HCT116 (cell line): ENCODE measurements around the gene LRCH1. TPM values are rescaled to one million over a fixed set of nuclear protein-coding genes. Genes with fewer than 3 reads are reported as not detected.

Source experiments
- ATAC-seq: fragments of 200-7000 bp; cut with Tn5 transposase; 2 replicates; pipeline ENCODE4 v1.9.1; 2020; ENCODE audit warnings: mild to moderate bottlenecking, moderate library complexity
- BruUV-seq: library from RNA; stranded (reverse); fragments of 400-500 nt; replicated peaks from 2 replicates; lab custom pipeline; 2021; lab: Mats Ljungman, UMichigan
- CTCF ChIA-PET: fragments of 300-600 bp; sonication (Branson Sonifier 250); formaldehyde crosslinking; loops from one replicate; lab custom pipeline; 2021; ENCODE audit warnings: antibody characterized with exemption; lab: Charles Lee
- POLR2A ChIA-PET: fragments of 300-600, 350-600 bp; sonication (Branson Sonifier 250); formaldehyde crosslinking; loops from one replicate; lab custom pipeline; 2021; ENCODE audit warnings: antibody characterized with exemption; lab: Charles Lee
- RAD21 ChIA-PET, 2 experiments: fragments of 300-600 bp; sonication (Branson Sonifier 250); formaldehyde crosslinking; loops; one replicate each; lab custom pipeline; 2023; ENCODE audit warnings: low total read pairs in 2 of 2; ENCODE audit not compliant: uncharacterized antibody in 2 of 2, unreplicated experiment in 2 of 2, low non-redundant PET in 1 of 2; lab: Charles Lee
- DNase-seq: peaks from one replicate; pipeline ENCODE4 v3.0.0-alpha.2; 2010; ENCODE audit warnings: low read depth, low spot score
- H2AFZ ChIP-seq: fragments of 200-600 bp; shearing (Covaris generic), sonication (generic); 2 replicates; pipeline ENCODE4 v1.6.1; 2017; ENCODE audit warnings: low read depth, mixed run types, mixed read lengths, antibody characterized with exemption, low read length; ENCODE audit not compliant: poor library complexity, severe bottlenecking
- H3K27ac ChIP-seq: 2 replicates; pipeline ENCODE4 v1.5.1; 2012; ENCODE audit warnings: low read depth, low read length
- H3K27me3 ChIP-seq: fragments of 200-600 bp; sonication (generic); 2 replicates; pipeline ENCODE4 v1.6.1; 2016; ENCODE audit warnings: mixed run types, low read length, mixed read lengths; ENCODE audit not compliant: insufficient read depth
- H3K36me3 ChIP-seq, 2 experiments: fragments of 200-500 bp in 1 of 2; fragments of 200-600 bp in 1 of 2; sonication (Bioruptor generic) in 1 of 2; sonication (generic) in 1 of 2; 2 replicates each; pipeline versions ENCODE4 v1.5.1 to v1.6.1; 2014 to 2016; ENCODE audit warnings: low read length in 2 of 2, inconsistent platforms in 1 of 2, mixed read lengths in 1 of 2, mixed run types in 1 of 2; ENCODE audit not compliant: insufficient read depth in 2 of 2, control insufficient read depth in 1 of 2
- H3K4me1 ChIP-seq, 2 experiments: fragments of 200-600 bp in 1 of 2; sonication (generic) in 1 of 2; 2 replicates each; pipeline versions ENCODE4 v1.5.1 to v1.6.1; 2012 to 2017; ENCODE audit warnings: low read length in 2 of 2, inconsistent platforms in 1 of 2, mild to moderate bottlenecking in 1 of 2, mixed read lengths in 1 of 2, mixed run types in 1 of 2, moderate library complexity in 1 of 2; ENCODE audit not compliant: insufficient read depth in 2 of 2, control insufficient read depth in 1 of 2
- H3K4me2 ChIP-seq: fragments of 200-600 bp; sonication (generic); 2 replicates; pipeline ENCODE4 v1.6.1; 2017; ENCODE audit warnings: mixed run types, low read length, mixed read lengths
- H3K4me3 ChIP-seq, 2 experiments: fragments of 200-600 bp in 1 of 2; sonication (generic) in 1 of 2; replicated peaks in 1 of 2; 2 replicates each; pipeline ENCODE4 v1.5.1; 2011 to 2016; ENCODE audit warnings: low read length in 2 of 2, control low read depth in 1 of 2, low read depth in 1 of 2, mild to moderate bottlenecking in 1 of 2, mixed read lengths in 1 of 2, mixed run types in 1 of 2
- H3K79me2 ChIP-seq: fragments of 200-600 bp; sonication (generic); 2 replicates; pipeline ENCODE4 v1.6.1; 2017; ENCODE audit warnings: mild to moderate bottlenecking, mixed run types, low read length, moderate library complexity, mixed read lengths; ENCODE audit not compliant: insufficient read depth
- H3K9ac ChIP-seq: fragments of 200-600 bp; sonication (generic); 2 replicates; pipeline ENCODE4 v1.6.1; 2016; ENCODE audit warnings: low read length, mixed read lengths
- H3K9me2 ChIP-seq: fragments of 200-600 bp; sonication (generic), shearing (Covaris generic); 2 replicates; pipeline ENCODE4 v1.6.1; 2017; ENCODE audit warnings: mixed run types, mild to moderate bottlenecking, moderate library complexity; ENCODE audit not compliant: insufficient read depth
- H3K9me3 ChIP-seq, 2 experiments: fragments of 200-500 bp in 1 of 2; fragments of 200-600 bp in 1 of 2; sonication (Bioruptor generic) in 1 of 2; sonication (generic) in 1 of 2; 2 replicates each; pipeline ENCODE4 v1.6.1; 2014 to 2017; ENCODE audit warnings: low read length in 2 of 2, mixed read lengths in 2 of 2, inconsistent platforms in 1 of 2, low read depth in 1 of 2, mild to moderate bottlenecking in 1 of 2, mixed run types in 1 of 2, moderate library complexity in 1 of 2; ENCODE audit not compliant: control insufficient read depth in 1 of 2, insufficient read depth in 1 of 2
- H4K20me1 ChIP-seq: fragments of 200-600 bp; sonication (generic), shearing (Covaris generic); 2 replicates; pipeline ENCODE4 v1.6.1; 2017; ENCODE audit warnings: mixed run types, mild to moderate bottlenecking, moderate library complexity; ENCODE audit not compliant: insufficient read depth
- CEBPB ChIP-seq: IDR thresholded peaks from 2 replicates; pipeline ENCODE4 v1.6.1; 2012; ENCODE audit warnings: low read depth
- CTCF ChIP-seq, 3 experiments: fragments of 200-600 bp in 1 of 3; sonication (generic) in 1 of 3; IDR thresholded peaks in 2 of 3; conservative IDR thresholded peaks in 1 of 3; 2 replicates each; pipeline ENCODE4 v1.5.1; 2012 to 2017; ENCODE audit warnings: low read depth in 2 of 3, low read length in 2 of 3, antibody characterized with exemption in 1 of 3, borderline replicate concordance in 1 of 3, control low read depth in 1 of 3, mild to moderate bottlenecking in 1 of 3, mixed read lengths in 1 of 3, mixed run types in 1 of 3, moderate library complexity in 1 of 3; ENCODE audit not compliant: insufficient read depth in 1 of 3
- EGR1 ChIP-seq: IDR thresholded peaks from 2 replicates; pipeline ENCODE4 v1.6.1; 2012; ENCODE audit warnings: low read depth
- EZH2 ChIP-seq: fragments of 200-600 bp; sonication (generic); IDR thresholded peaks from 2 replicates; pipeline ENCODE4 v1.6.1; 2017; ENCODE audit warnings: antibody characterized with exemption, mixed run types
- FOSL1 ChIP-seq: IDR thresholded peaks from 2 replicates; pipeline ENCODE4 v1.6.1; 2012; ENCODE audit warnings: low read depth
- MAX ChIP-seq: IDR thresholded peaks from 2 replicates; pipeline ENCODE4 v1.6.1; 2012
- POLR2A ChIP-seq: IDR thresholded peaks from 2 replicates; pipeline ENCODE4 v1.7.0; 2011; ENCODE audit warnings: borderline replicate concordance; ENCODE audit not compliant: insufficient read depth, insufficient read length; ENCODE audit errors: extremely low read depth
- POLR2AphosphoS5 ChIP-seq: IDR thresholded peaks from 2 replicates; pipeline ENCODE4 v1.6.1; 2011; ENCODE audit warnings: mild to moderate bottlenecking, low read depth, low read length, moderate library complexity
- RAD21 ChIP-seq: IDR thresholded peaks from 2 replicates; pipeline ENCODE4 v1.6.1; 2012; ENCODE audit warnings: low read depth, mild to moderate bottlenecking
- SIN3A ChIP-seq: IDR thresholded peaks from 2 replicates; pipeline ENCODE4 v1.6.1; 2012; ENCODE audit warnings: low read depth
- SRF ChIP-seq: IDR thresholded peaks from 2 replicates; pipeline ENCODE4 v1.6.1; 2012; ENCODE audit warnings: low read depth
- TCF7L2 ChIP-seq: IDR thresholded peaks from 2 replicates; pipeline ENCODE4 v1.7.0; 2011; ENCODE audit warnings: borderline replicate concordance, inconsistent platforms; ENCODE audit not compliant: insufficient read depth, insufficient read length; ENCODE audit errors: extremely low read depth
- YY1 ChIP-seq: IDR thresholded peaks from 2 replicates; pipeline ENCODE4 v1.6.1; 2011; ENCODE audit warnings: low read length, low read depth, moderate library complexity, mild to moderate bottlenecking; ENCODE audit not compliant: insufficient replicate concordance; ENCODE audit errors: extremely low read depth
- ZBTB33 ChIP-seq: IDR thresholded peaks from 2 replicates; pipeline ENCODE4 v1.6.1; 2011; ENCODE audit warnings: mild to moderate bottlenecking, low read length, moderate library complexity; ENCODE audit not compliant: insufficient replicate concordance; ENCODE audit errors: extremely low read depth
- ZFX ChIP-seq: fragments of 450-650 bp; IDR thresholded peaks from 2 replicates; pipeline ENCODE4 v1.6.1; 2017
- ZNF274 ChIP-seq: fragments of 200-500 bp; sonication (Bioruptor generic); IDR thresholded peaks from 2 replicates; pipeline ENCODE4 v1.6.1; 2014; ENCODE audit warnings: mild to moderate bottlenecking, low read depth, low read length, inconsistent platforms
- intact Hi-C: fragments of 100-400 bp; cut with micrococcal nuclease; formaldehyde crosslinking; loops from 2 replicates; pipeline ENCODE4 v1.10.0; 2022
- total RNA-seq: library from RNA; stranded (reverse); gene quantifications from one replicate; pipeline ENCODE4 v1.2.1, GENCODE V29; 2021; ENCODE audit not compliant: unreplicated experiment

LRCH1 gene
- total RNA-seq, 1 experiment from 2014 or later: 15.6 TPM

GRCh38 chr13:46668931-46669525, 116.1 kb downstream of the LRCH1 start:
- intact Hi-C loops: no loop called here
- DNase-seq (no peak), ATAC-seq (no peak)
- RAD21 ChIA-PET: no interaction called here
- Histone ChIP-seq H3K9me2 (no peaks in the 10 kb centered on the region), H4K20me1 (no peaks in the 10 kb centered on the region), H3K36me3 (no peaks in the 10 kb centered on the region), H3K27ac (no peak overlapping the region), H2AFZ (no peak overlapping the region), H3K4me1 (no peaks in the 10 kb centered on the region), H3K79me2 (peaks cover 10% of the 10 kb centered on the region; the same call in 1 of the 2 replicates), H3K9me3 (no peaks in the 10 kb centered on the region), H3K9ac (no peak overlapping the region), H3K27me3 (no peaks in the 10 kb centered on the region), H3K4me3 (no peak overlapping the region)
- no TSS peak for BruUV-seq
- CTCF ChIA-PET: no interaction called here
- TF ChIP-seq SRF: no peak
- TF ChIP-seq ZBTB33: no peak
- TF ChIP-seq ZFX: no peak
- no peak for TF ChIP-seq POLR2A
- TF ChIP-seq CEBPB: no peak
- no peak for TF ChIP-seq TCF7L2
- no peak for TF ChIP-seq ZNF274
- TF ChIP-seq EZH2: no peak
- TF ChIP-seq POLR2AphosphoS5: no peak
- no peak for TF ChIP-seq RAD21
- TF ChIP-seq MAX: no peak
- no peak for TF ChIP-seq FOSL1
- TF ChIP-seq YY1: no peak
- no peak for TF ChIP-seq EGR1
- TF ChIP-seq SIN3A: no peak
- TF ChIP-seq CTCF (IDR thresholded peaks at IDR 0.05 in 2 of 3, conservative IDR thresholded peaks at IDR 0.05 in 1 of 3; ENCODE audit: borderline replicate concordance in 1 of 3, insufficient read depth in 1 of 3, low read depth in 2 of 3, low read length in 2 of 3): no peak
- TF ChIP-seq, all 23 proteins: peak for 0
- POLR2A ChIA-PET: no interaction called here
- H3K4me2 ChIP-seq: no peak overlapping the region
